HUDEP-2 (cell line): ENCODE results near the gene SMIM28.
"Not testable (repeated sequence)": the region's sequence is repeated elsewhere in the genome, so short reads cannot be mapped to it uniquely, and the experiment has no call there.

Experiments
- DNase-seq, 76 experiments: peaks; one replicate each; lab custom pipeline; 2025; ENCODE audit not compliant: unreplicated experiment in 76 of 76; lab: John Stamatoyannopoulos, UW

SMIM28 gene

GRCh38 chr6:138377844-138378243 is at the start of gene SMIM28:
Gene SMIM28 (plus strand): TSS chr6:138377905. CDS start chr6:138378073, 168 bp downstream.
- no peak for DNase-seq

GRCh38 chr6:138328210-138328609 is 49.5 kb upstream of the SMIM28 start:
- no peak for DNase-seq

- no peak for DNase-seq
These were observed 46.9 kb upstream of the SMIM28 start for GRCh38 chr6:138330763-138331162.

GRCh38 chr6:138331444-138331843 is 46.3 kb upstream of the SMIM28 start:
- no peak for DNase-seq

- no peak for DNase-seq
These were observed 45.7 kb upstream of the SMIM28 start for GRCh38 chr6:138331984-138332383.

GRCh38 chr6:138334000-138334399 is 43.7 kb upstream of the SMIM28 start:
- no peak for DNase-seq

- DNase-seq, result no peak
These were observed 42.7 kb upstream of the SMIM28 start for GRCh38 chr6:138334963-138335362.

- no peak for DNase-seq
These were observed 41.5 kb upstream of the SMIM28 start for GRCh38 chr6:138336221-138336620.

GRCh38 chr6:138337076-138337475 is 40.6 kb upstream of the SMIM28 start:
- DNase-seq, result no peak

- DNase-seq, result no peak
These were observed 38.7 kb upstream of the SMIM28 start for GRCh38 chr6:138339024-138339423.

GRCh38 chr6:138341176-138341575 is 36.5 kb upstream of the SMIM28 start:
- no peak for DNase-seq

- DNase-seq, result no peak
These were observed 34.6 kb upstream of the SMIM28 start for GRCh38 chr6:138343112-138343511.

GRCh38 chr6:138345565-138346285 is 32.0 kb upstream of the SMIM28 start:
- DNase-seq, result no peak

- DNase-seq, result no peak
These were observed 31.2 kb upstream of the SMIM28 start for GRCh38 chr6:138346302-138347195.

GRCh38 chr6:138347864-138348263 is 29.8 kb upstream of the SMIM28 start:
- DNase-seq, result no peak

GRCh38 chr6:138349891-138350290 is 27.8 kb upstream of the SMIM28 start:
- DNase-seq, result no peak

GRCh38 chr6:138357928-138358327 is 19.8 kb upstream of the SMIM28 start:
- DNase-seq, result no peak

GRCh38 chr6:138368684-138369083 is 9.0 kb upstream of the SMIM28 start:
- DNase-seq, result not testable (repeated sequence)

- DNase-seq, result no peak
These were observed 6.9 kb upstream of the SMIM28 start for GRCh38 chr6:138370631-138371451.

- DNase-seq, result no peak
These were observed 6.3 kb upstream of the SMIM28 start for GRCh38 chr6:138371452-138371711.

- DNase-seq, result peak in 1 of 76 experiments; percentile 2
These were observed 6.0 kb upstream of the SMIM28 start for GRCh38 chr6:138371720-138372119.
